Embryonic facial prominence (tissue), 1 donor: ENCODE results near the gene IGFLR1.

Source experiments
- DNase-seq: peaks from one replicate; pipeline ENCODE4 v3.0.0-alpha.2; 2016; ENCODE audit errors: extremely low spot score

IGFLR1 gene

GRCh38 chr19:35739275-35740107, 2.8 kb downstream of the IGFLR1 start:
- DNase-seq: no peak

- no peak for DNase-seq
These were observed 3.4 kb downstream of the IGFLR1 start for GRCh38 chr19:35738887-35739229.

- no peak for DNase-seq
These were observed 4.0 kb downstream of the IGFLR1 start for GRCh38 chr19:35738021-35738886.

- DNase-seq: no peak
These were observed 5.1 kb downstream of the IGFLR1 start for GRCh38 chr19:35736913-35737886.

GRCh38 chr19:35734889-35735288, 7.4 kb downstream of the IGFLR1 start:
- DNase-seq: no peak

- no peak for DNase-seq
These were observed 8.0 kb downstream of the IGFLR1 start for GRCh38 chr19:35734273-35734672.

GRCh38 chr19:35733180-35734125, 8.8 kb downstream of the IGFLR1 start:
- no peak for DNase-seq

- no peak for DNase-seq
These were observed 9.6 kb downstream of the IGFLR1 start for GRCh38 chr19:35732540-35733179.

- no peak for DNase-seq
These were observed 10.4 kb downstream of the IGFLR1 start for GRCh38 chr19:35731779-35732405.

GRCh38 chr19:35731353-35731752, 10.9 kb downstream of the IGFLR1 start:
- no peak for DNase-seq

GRCh38 chr19:35730326-35730725, 11.9 kb downstream of the IGFLR1 start:
- DNase-seq: no peak

- no peak for DNase-seq
These were observed 12.5 kb downstream of the IGFLR1 start for GRCh38 chr19:35729763-35730162.

- no peak for DNase-seq
These were observed 13.2 kb downstream of the IGFLR1 start for GRCh38 chr19:35729021-35729420.

GRCh38 chr19:35727956-35728706, 14.1 kb downstream of the IGFLR1 start:
- DNase-seq: no peak

GRCh38 chr19:35727053-35727955, 14.9 kb downstream of the IGFLR1 start:
- no peak for DNase-seq

GRCh38 chr19:35725216-35725861, 16.9 kb downstream of the IGFLR1 start:
- DNase-seq: no peak

- no peak for DNase-seq
These were observed 17.7 kb downstream of the IGFLR1 start for GRCh38 chr19:35724560-35724959.
